ENCODE measurements around the gene RILPL2. TPM values are rescaled to one million over a fixed set of nuclear protein-coding genes. Genes with fewer than 3 reads are reported as not detected.
A peak's percentile ranks its signal among the peaks of the same experiment; 100 is the strongest.
"Not testable (repeated sequence)": the region's sequence is repeated elsewhere in the genome, so short reads cannot be mapped to it uniquely, and the experiment has no call there.

RILPL2 gene
- total RNA-seq, 5 donors from 2014 or later (not counting 1 experiment from before 2014, with no cell fraction given): 6.0 to 10.2 (median 7.1) TPM

DNA sequence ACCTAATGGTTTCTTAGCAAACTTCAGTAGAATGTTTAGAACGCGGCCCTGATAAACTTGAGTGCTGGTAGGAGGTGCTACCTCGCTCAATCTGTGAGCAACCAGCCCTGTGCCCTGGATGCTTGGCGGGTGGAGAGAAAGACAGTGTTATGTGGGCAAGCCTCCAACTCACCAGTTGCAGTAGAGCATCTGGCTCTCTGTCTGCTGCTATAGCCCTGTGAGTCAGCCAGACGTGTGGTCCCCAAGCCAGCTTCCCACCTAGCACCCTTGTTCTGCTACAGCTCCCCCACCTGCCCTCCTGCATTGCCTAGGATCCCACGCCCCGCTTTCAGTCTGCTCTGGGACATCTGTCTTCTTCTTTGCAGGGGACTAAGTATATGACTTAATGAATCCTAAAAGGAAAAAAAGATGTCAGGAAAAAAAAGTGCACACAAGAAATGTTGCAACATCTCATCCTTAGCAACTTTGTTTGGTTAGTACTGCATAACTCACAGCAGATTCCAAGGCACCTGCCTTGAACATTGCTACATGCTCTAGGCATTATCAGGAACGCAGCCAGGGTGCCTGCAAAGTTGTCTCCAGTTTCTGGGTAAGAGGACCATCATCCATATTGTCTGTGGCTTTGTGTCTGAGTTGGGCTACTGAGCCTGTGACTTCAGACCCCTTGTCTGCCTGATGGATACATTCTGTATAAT is 35.0 kb upstream of the RILPL2 start:
- Mint-ChIP-seq H3K27ac (peak overlapping the region; percentile 2 to 41), H3K4me1 (peaks cover 21 to 30% (median 23%) of the 10 kb centered on the region in 3 donors), H3K4me3 (no peak overlapping the region), H3K27me3 (no peaks in the 10 kb centered on the region), H3K9me3 (no peaks in the 10 kb centered on the region), H3K36me3 (peaks cover 34% of the 10 kb centered on the region)
- H3K36me3 ChIP-seq (ENCODE audit: control insufficient read depth in 2 of 2, extremely low read depth in 1 of 2, insufficient read depth in 1 of 2, low read length in 1 of 2): peaks cover 4 to 26% of the 10 kb centered on the region in 2 donors
- no peak overlapping the region for H3K27ac ChIP-seq (ENCODE audit: low read length)
- ChIA-PET POLR2A (no interaction called here), CTCF (no interaction called here)
- 67% methylated on average over 3 of the region's 8 CpGs for WGBS (ENCODE audit: insufficient coverage)
- ATAC-seq (replicated peaks in 1 of 4) (no peak), DNase-seq (no peak)
- no peaks in the 10 kb centered on the region for H3K27me3 ChIP-seq (replicated peaks in 1 of 2; ENCODE audit: control insufficient read depth in 2 of 2, extremely low read depth in 1 of 2, insufficient read depth in 2 of 2, low read length in 1 of 2)
- no peak overlapping the region for H3K4me3 ChIP-seq (ENCODE audit: control insufficient read depth in 1 of 2, extremely low read depth in 1 of 2, low read length in 1 of 2)
- peaks cover 4 to 13% of the 10 kb centered on the region in 2 experiments for H3K4me1 ChIP-seq (ENCODE audit: control insufficient read depth in 1 of 2, extremely low read depth in 1 of 2, insufficient read depth in 2 of 2, low read length in 2 of 2)
- H3K9me3 ChIP-seq: no peaks in the 10 kb centered on the region

- H3K4me1 Mint-ChIP-seq: peaks cover 20 to 31% (median 21%) of the 10 kb centered on the region in 3 donors
- DNase-seq: no peak
- H3K27ac Mint-ChIP-seq: no peak overlapping the region
- Histone ChIP-seq H3K4me3 (ENCODE audit: control insufficient read depth in 1 of 2, extremely low read depth in 1 of 2, low read length in 1 of 2) (no peak overlapping the region), H3K4me1 (ENCODE audit: control insufficient read depth in 1 of 2, extremely low read depth in 1 of 2, insufficient read depth in 2 of 2, low read length in 2 of 2) (peaks cover 2 to 6% of the 10 kb centered on the region in 2 experiments), H3K9me3 (no peaks in the 10 kb centered on the region), H3K36me3 (ENCODE audit: control insufficient read depth in 2 of 2, extremely low read depth in 1 of 2, insufficient read depth in 1 of 2, low read length in 1 of 2) (peaks cover 13 to 38% of the 10 kb centered on the region in 2 donors), H3K27me3 (replicated peaks in 1 of 2; ENCODE audit: control insufficient read depth in 2 of 2, extremely low read depth in 1 of 2, insufficient read depth in 2 of 2, low read length in 1 of 2) (no peaks in the 10 kb centered on the region), H3K27ac (ENCODE audit: low read length) (no peak overlapping the region)
- ChIA-PET POLR2A (no interaction called here), CTCF (no interaction called here)
- no peaks in the 10 kb centered on the region for H3K27me3 Mint-ChIP-seq
- H3K9me3 Mint-ChIP-seq: no peaks in the 10 kb centered on the region
- ATAC-seq (replicated peaks in 1 of 4): no peak
- H3K36me3 Mint-ChIP-seq: peaks cover 40% of the 10 kb centered on the region
- WGBS (ENCODE audit: insufficient coverage): 100% methylated on average over 1 of the region's 2 CpGs
- H3K4me3 Mint-ChIP-seq: no peak overlapping the region
These were observed 33.5 kb upstream of the RILPL2 start for GRCh38 chr12:123469978-123470377.

DNA sequence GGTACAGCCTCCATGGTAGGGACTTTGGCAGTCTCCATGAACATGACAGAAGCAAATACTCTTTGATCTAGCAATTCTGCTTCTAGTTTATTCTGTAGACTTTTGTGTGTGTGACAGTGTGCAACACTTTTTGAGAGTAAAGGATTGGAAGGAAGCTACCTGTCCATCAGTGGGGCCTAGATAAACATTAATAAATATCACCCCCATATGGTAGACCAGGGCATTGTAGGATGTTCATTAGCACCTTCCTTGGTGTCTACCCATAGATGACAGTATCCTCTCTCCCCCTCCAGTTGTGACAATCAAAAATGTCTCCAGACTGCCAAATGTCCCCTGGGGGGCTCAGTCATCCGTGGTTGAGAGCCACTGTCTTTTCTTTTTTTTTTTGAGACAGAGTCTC is 32.3 kb upstream of the RILPL2 start:
- H3K27ac Mint-ChIP-seq: peak overlapping the region; percentile 28 to 36
- POLR2A ChIA-PET: interaction anchor here (0.6 kb wide), 2 partner anchors 48 to 425 kb away, joined by 4 read pairs; no protein-coding TSS in a partner anchor
- Histone ChIP-seq H3K27ac (ENCODE audit: low read length) (no peak overlapping the region), H3K4me1 (ENCODE audit: control insufficient read depth in 1 of 2, extremely low read depth in 1 of 2, insufficient read depth in 2 of 2, low read length in 2 of 2) (no peaks in the 10 kb centered on the region), H3K4me3 (ENCODE audit: control insufficient read depth in 1 of 2, extremely low read depth in 1 of 2, low read length in 1 of 2) (no peak overlapping the region), H3K9me3 (no peaks in the 10 kb centered on the region), H3K36me3 (ENCODE audit: control insufficient read depth in 2 of 2, extremely low read depth in 1 of 2, insufficient read depth in 1 of 2, low read length in 1 of 2) (peaks cover 14 to 44% of the 10 kb centered on the region in 2 donors), H3K27me3 (replicated peaks in 1 of 2; ENCODE audit: control insufficient read depth in 2 of 2, extremely low read depth in 1 of 2, insufficient read depth in 2 of 2, low read length in 1 of 2) (no peaks in the 10 kb centered on the region)
- peak; percentile 64 to 81 (median 68) for ATAC-seq (replicated peaks in 1 of 4)
- WGBS (ENCODE audit: insufficient coverage): 29% methylated on average over 1 of the region's 1 CpG
- CTCF ChIA-PET: interaction anchor here (0.6 to 0.7 kb wide), 4 partner anchors 45 to 143 kb away, joined by 3 to 7 read pairs (median 4); no protein-coding TSS in a partner anchor
- no peak overlapping the region for H3K4me3 Mint-ChIP-seq
- DNase-seq: peak in 1 of 35 experiments; percentile 51
- no peaks in the 10 kb centered on the region for H3K9me3 Mint-ChIP-seq
- peaks cover 42% of the 10 kb centered on the region for H3K36me3 Mint-ChIP-seq
- peaks cover 14 to 25% (median 15%) of the 10 kb centered on the region in 3 donors for H3K4me1 Mint-ChIP-seq
- no peaks in the 10 kb centered on the region for H3K27me3 Mint-ChIP-seq

DNA sequence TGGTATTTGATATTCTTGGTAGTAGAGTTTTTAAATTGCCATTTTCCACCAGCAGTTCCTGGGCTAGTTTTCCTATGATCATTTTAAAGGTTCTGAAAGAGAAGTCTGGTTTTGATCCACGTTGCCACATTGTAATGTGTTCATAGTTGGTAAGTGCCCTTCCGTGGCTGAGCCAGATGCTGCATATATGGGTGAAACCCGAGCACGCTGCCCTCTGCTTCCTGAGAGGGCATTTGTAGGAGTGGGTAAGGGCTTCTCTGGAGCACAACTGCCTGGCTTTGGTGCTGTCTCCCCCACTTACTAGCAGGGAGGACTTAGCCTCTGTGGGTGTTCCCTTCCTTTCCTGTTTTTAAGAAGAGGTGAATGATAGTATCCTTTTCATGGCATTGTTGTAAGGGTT is 28.6 kb upstream of the RILPL2 start:
- no peak for DNase-seq
- H3K27ac ChIP-seq (ENCODE audit: low read length): no peak overlapping the region
- no peaks in the 10 kb centered on the region for H3K9me3 ChIP-seq
- Mint-ChIP-seq H3K9me3 (no peaks in the 10 kb centered on the region), H3K27me3 (no peaks in the 10 kb centered on the region), H3K4me3 (no peak overlapping the region), H3K4me1 (peaks cover 31 to 41% (median 34%) of the 10 kb centered on the region in 3 donors), H3K36me3 (peaks cover 33% of the 10 kb centered on the region), H3K27ac (no peak overlapping the region)
- ATAC-seq (replicated peaks in 1 of 4): no peak
- H3K36me3 ChIP-seq (ENCODE audit: control insufficient read depth in 2 of 2, extremely low read depth in 1 of 2, insufficient read depth in 1 of 2, low read length in 1 of 2): peaks cover 9 to 35% of the 10 kb centered on the region in 2 donors
- H3K27me3 ChIP-seq (replicated peaks in 1 of 2; ENCODE audit: control insufficient read depth in 2 of 2, extremely low read depth in 1 of 2, insufficient read depth in 2 of 2, low read length in 1 of 2): no peaks in the 10 kb centered on the region
- CTCF ChIA-PET: no interaction called here
- peaks cover 2 to 11% of the 10 kb centered on the region in 2 experiments for H3K4me1 ChIP-seq (ENCODE audit: control insufficient read depth in 1 of 2, extremely low read depth in 1 of 2, insufficient read depth in 2 of 2, low read length in 2 of 2)
- WGBS (ENCODE audit: insufficient coverage): 88% methylated on average over 4 of the region's 4 CpGs
- no peak overlapping the region for H3K4me3 ChIP-seq (ENCODE audit: control insufficient read depth in 1 of 2, extremely low read depth in 1 of 2, low read length in 1 of 2)
- POLR2A ChIA-PET: no interaction called here

GRCh38 chr12:123463174-123463573 is 26.7 kb upstream of the RILPL2 start:
- H3K4me1 ChIP-seq (ENCODE audit: control insufficient read depth in 1 of 2, extremely low read depth in 1 of 2, insufficient read depth in 2 of 2, low read length in 2 of 2): peaks cover 5 to 27% of the 10 kb centered on the region in 2 experiments
- WGBS (ENCODE audit: insufficient coverage): 94% methylated on average over 6 of the region's 11 CpGs
- H3K4me3 Mint-ChIP-seq; H3K9me3 ChIP-seq; ATAC-seq (replicated peaks in 1 of 4); H3K9me3 Mint-ChIP-seq; H3K27me3 Mint-ChIP-seq; POLR2A ChIA-PET; H3K27ac ChIP-seq (ENCODE audit: low read length); H3K4me3 ChIP-seq (ENCODE audit: control insufficient read depth in 1 of 2, extremely low read depth in 1 of 2, low read length in 1 of 2); H3K27me3 ChIP-seq (replicated peaks in 1 of 2; ENCODE audit: control insufficient read depth in 2 of 2, extremely low read depth in 1 of 2, insufficient read depth in 2 of 2, low read length in 1 of 2); DNase-seq; H3K27ac Mint-ChIP-seq: not testable (repeated sequence)
- peaks cover 42 to 54% (median 44%) of the 10 kb centered on the region in 3 donors for H3K4me1 Mint-ChIP-seq
- CTCF ChIA-PET: interaction anchor here (0.7 to 0.9 kb wide), 2 partner anchors 14 to 227 kb away, joined by 4 read pairs; no protein-coding TSS in a partner anchor
- H3K36me3 ChIP-seq (ENCODE audit: control insufficient read depth in 2 of 2, extremely low read depth in 1 of 2, insufficient read depth in 1 of 2, low read length in 1 of 2): peaks cover 9 to 35% of the 10 kb centered on the region in 2 donors
- peaks cover 33% of the 10 kb centered on the region for H3K36me3 Mint-ChIP-seq

GRCh38 chr12:123457980-123458779 is 21.7 kb upstream of the RILPL2 start, which contains the start of gene SNRNP35:
SNRNP35 (plus strand) TSS chr12:123458139; CDS start chr12:123465541, 7,402 bp downstream.
- Histone ChIP-seq H3K27ac (ENCODE audit: low read length) (peak within 1 kb of the TSS; percentile 99), H3K4me3 (ENCODE audit: control insufficient read depth in 1 of 2, extremely low read depth in 1 of 2, low read length in 1 of 2) (peak within 1 kb of the TSS; percentile 84 to 100), H3K36me3 (ENCODE audit: control insufficient read depth in 2 of 2, extremely low read depth in 1 of 2, insufficient read depth in 1 of 2, low read length in 1 of 2) (peaks cover 0 to 8% of the 10 kb centered on the region in 2 donors), H3K9me3 (no peaks in the 10 kb centered on the region), H3K4me1 (ENCODE audit: control insufficient read depth in 1 of 2, extremely low read depth in 1 of 2, insufficient read depth in 2 of 2, low read length in 2 of 2) (peaks cover 5 to 32% of the 10 kb centered on the region in 2 experiments), H3K27me3 (replicated peaks in 1 of 2; ENCODE audit: control insufficient read depth in 2 of 2, extremely low read depth in 1 of 2, insufficient read depth in 2 of 2, low read length in 1 of 2) (no peaks in the 10 kb centered on the region)
- H3K27ac Mint-ChIP-seq: peak within 1 kb of the TSS; percentile 100
- 0% methylated on average over 41 of the region's 48 CpGs for WGBS (ENCODE audit: insufficient coverage)
- DNase-seq: peak; percentile 71 to 92 (median 83)
- peaks cover 7% of the 10 kb centered on the region for H3K36me3 Mint-ChIP-seq
- H3K4me3 Mint-ChIP-seq: peak within 1 kb of the TSS; percentile 98 to 100 (median 100)
- ChIA-PET POLR2A (interaction anchor here (0.5 to 2.3 kb wide), 8 partner anchors 9 to 1831 kb away, joined by 3 to 7 read pairs (median 3); partner anchors contain the start of genes DDX55 (in 1 of the 2) and TMED2 (in 1 of the 2)), CTCF (interaction anchor here (0.7 to 1.2 kb wide), 6 partner anchors 9 to 238 kb away, joined by 3 to 6 read pairs (median 4); no protein-coding TSS in a partner anchor)
- ATAC-seq (replicated peaks in 1 of 4): peak; percentile 77 to 84 (median 78)
- peaks cover 31 to 39% (median 32%) of the 10 kb centered on the region in 3 donors for H3K4me1 Mint-ChIP-seq
- no peaks in the 10 kb centered on the region for H3K9me3 Mint-ChIP-seq
- no peaks in the 10 kb centered on the region for H3K27me3 Mint-ChIP-seq
